Kidney epithelial cell (primary cell): ENCODE data around the gene GHR. TPM values are rescaled to one million over a fixed set of nuclear protein-coding genes. Genes with fewer than 3 reads are reported as not detected.
"Not testable (repeated sequence)": the region's sequence is repeated elsewhere in the genome, so short reads cannot be mapped to it uniquely, and the experiment has no call there.

Experiments
- DNase-seq: peaks from one replicate; pipeline ENCODE4 v3.0.0-alpha.2; 2010; ENCODE audit warnings: low read depth
- H3K27me3 ChIP-seq: 2 replicates; pipeline ENCODE4 v1.6.0; 2011; ENCODE audit warnings: low read length; ENCODE audit not compliant: control insufficient read depth, insufficient read depth
- H3K36me3 ChIP-seq: 2 replicates; pipeline ENCODE4 v1.5.1; 2011; ENCODE audit warnings: low read length; ENCODE audit not compliant: control insufficient read depth, insufficient read depth
- H3K4me3 ChIP-seq: 2 replicates; pipeline ENCODE4 v1.5.1; 2011; ENCODE audit warnings: low read depth, mild to moderate bottlenecking, control low read depth, low read length
- total RNA-seq: library from RNA; depleted of rRNA; stranded (reverse); fragments of >200 nt; gene quantifications from 2 replicates; pipeline ENCODE4 v1.2.3, GENCODE V29; 2015
- TF ChIP-seq, protein P1 (sequence below): IDR thresholded peaks from 2 replicates; pipeline ENCODE4 v1.5.1; 2011; ENCODE audit warnings: mild to moderate bottlenecking, moderate library complexity, low read length, control low read depth, inconsistent platforms; ENCODE audit not compliant: insufficient read depth, poor library complexity, severe bottlenecking

GHR gene
- total RNA-seq, 1 donor from 2014 or later, result 0.63 TPM

DNA sequence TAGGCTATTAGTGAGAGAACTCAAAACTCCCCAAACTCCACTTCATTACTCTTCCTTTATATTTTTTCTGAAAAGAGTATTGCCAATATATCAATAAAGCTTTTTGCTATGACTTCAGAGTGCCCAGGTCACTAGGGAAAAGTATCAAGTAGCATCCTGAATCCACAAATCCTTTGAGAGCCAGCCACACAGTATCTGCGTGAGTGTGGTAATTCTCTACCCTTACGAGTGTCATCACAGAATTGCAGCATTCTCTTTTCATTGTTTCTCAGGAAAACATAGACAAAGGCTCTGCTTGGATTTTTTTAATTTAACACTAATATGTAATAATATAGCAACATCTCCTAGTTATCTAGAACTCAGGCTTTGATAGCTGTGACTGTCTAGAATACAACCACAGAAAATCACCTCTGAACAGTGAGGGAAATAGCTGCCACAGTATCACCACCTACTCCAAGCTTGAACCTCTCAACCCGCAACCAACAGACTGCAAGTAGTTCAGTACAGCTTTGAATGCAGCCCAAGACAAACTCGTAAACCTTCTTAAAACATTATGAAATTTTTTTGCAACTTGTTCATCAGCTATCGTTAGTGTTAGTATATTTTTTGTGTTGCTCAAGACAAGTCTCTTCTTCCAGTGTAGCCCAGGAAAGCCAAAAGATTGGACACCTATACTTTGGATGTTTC is 254.1 kb downstream of the GHR start:
- DNase-seq, result no peak
- no peak overlapping the region for H3K4me3 ChIP-seq
- H3K36me3 ChIP-seq, result no peaks in the 10 kb centered on the region
- no peaks in the 10 kb centered on the region for H3K27me3 ChIP-seq
- TF ChIP-seq, protein P1, sequence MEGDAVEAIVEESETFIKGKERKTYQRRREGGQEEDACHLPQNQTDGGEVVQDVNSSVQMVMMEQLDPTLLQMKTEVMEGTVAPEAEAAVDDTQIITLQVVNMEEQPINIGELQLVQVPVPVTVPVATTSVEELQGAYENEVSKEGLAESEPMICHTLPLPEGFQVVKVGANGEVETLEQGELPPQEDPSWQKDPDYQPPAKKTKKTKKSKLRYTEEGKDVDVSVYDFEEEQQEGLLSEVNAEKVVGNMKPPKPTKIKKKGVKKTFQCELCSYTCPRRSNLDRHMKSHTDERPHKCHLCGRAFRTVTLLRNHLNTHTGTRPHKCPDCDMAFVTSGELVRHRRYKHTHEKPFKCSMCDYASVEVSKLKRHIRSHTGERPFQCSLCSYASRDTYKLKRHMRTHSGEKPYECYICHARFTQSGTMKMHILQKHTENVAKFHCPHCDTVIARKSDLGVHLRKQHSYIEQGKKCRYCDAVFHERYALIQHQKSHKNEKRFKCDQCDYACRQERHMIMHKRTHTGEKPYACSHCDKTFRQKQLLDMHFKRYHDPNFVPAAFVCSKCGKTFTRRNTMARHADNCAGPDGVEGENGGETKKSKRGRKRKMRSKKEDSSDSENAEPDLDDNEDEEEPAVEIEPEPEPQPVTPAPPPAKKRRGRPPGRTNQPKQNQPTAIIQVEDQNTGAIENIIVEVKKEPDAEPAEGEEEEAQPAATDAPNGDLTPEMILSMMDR, result no peak

DNA sequence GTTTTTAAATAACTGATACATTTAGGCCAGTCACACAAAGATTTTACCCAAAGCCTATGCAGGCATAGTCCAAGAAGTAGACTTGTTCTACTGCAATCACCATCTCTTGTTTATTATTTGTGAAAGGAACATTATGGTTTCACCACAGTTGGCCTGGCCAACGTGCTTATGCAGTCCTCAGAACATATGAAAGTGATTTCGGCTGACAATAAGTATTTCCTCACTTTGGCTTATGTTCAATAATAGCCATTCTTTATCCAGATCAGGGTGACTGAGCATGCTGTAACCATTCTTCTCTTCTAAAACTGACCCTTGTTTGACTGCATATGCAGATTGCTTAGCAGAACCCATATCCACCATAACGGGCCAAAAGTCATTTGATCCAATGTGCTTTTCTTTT is 256.8 kb downstream of the GHR start:
- TF ChIP-seq, protein P1, result no peak
- DNase-seq, result no peak
- no peaks in the 10 kb centered on the region for H3K36me3 ChIP-seq
- H3K27me3 ChIP-seq, result no peaks in the 10 kb centered on the region
- H3K4me3 ChIP-seq, result no peak overlapping the region

DNA sequence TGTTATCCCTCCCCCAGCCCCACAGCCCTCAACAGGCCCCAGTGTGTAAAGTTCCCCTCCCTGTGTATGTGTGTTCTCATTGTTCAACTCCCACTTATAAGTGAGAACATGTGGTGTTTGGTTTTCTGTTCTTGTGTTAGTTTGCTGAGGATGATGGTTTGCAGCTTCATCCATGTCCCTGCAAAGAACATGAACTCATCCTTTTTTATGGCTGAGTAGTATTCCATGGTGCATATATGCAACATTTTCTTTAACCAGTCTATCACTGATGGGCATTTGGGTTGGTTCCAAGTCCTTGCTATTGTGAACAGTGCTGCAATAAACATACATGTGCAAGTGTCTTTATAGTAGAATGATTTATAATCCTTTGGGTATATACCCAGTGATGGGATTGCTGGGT is 261.8 kb downstream of the GHR start:
- H3K4me3 ChIP-seq, DNase-seq, H3K36me3 ChIP-seq: not testable (repeated sequence)

DNA sequence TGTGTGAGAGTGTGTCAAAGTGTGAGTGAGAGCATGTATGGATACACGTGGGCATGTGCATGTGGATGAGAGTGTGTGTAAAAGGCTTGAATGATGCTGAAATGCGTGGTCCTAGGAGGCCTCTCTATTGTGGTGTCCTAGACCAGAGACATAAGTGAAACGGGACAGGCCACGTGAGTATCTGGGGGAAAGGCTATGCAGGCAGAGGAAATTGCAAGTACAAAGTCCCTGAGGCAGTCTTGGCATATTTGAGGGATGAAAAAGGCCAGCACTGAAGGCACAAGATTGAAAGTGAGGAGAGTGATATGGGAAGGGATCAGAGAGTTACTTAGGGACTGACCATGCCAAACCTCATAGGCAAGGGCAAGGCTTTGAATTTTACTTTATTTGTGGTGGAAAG is 266.2 kb downstream of the GHR start:
- TF ChIP-seq, protein P1, result no peak

More for the DNA sequence above, 261.8 kb downstream of the GHR start:
- H3K27me3 ChIP-seq, result not testable (repeated sequence)

DNA sequence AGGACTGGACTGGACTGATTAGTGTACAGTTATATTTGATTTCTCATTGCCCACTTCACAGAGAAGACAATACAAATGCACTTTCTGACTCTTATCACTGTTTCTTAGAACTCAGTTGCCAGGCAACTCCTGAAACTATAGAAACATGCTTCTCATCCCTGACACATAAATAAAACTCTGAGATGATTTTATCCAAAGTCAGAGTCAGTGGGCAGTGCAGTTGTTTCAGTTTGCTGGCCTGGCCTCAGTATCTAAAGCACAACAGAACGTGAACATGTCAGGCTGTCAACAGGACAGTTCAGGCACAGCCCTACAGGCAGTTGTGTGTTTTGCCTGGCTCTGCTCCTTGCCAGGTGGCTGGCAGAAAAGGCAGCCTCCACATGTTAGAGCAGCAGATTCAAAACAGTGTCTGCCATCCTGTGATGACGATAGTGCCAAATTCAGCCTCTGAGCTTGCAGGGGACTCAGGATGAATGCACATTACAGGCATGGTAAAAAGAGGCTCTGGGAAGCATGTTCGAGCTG is 268.2 kb downstream of the GHR start:
- no peak for DNase-seq
- Histone ChIP-seq H3K36me3 (no peaks in the 10 kb centered on the region), H3K4me3 (no peak overlapping the region), H3K27me3 (no peaks in the 10 kb centered on the region)
- TF ChIP-seq, protein P1, result no peak

More for the DNA sequence above, 266.2 kb downstream of the GHR start:
- no peaks in the 10 kb centered on the region for H3K36me3 ChIP-seq
- H3K27me3 ChIP-seq, result no peaks in the 10 kb centered on the region
- no peak for DNase-seq
- no peak overlapping the region for H3K4me3 ChIP-seq

DNA sequence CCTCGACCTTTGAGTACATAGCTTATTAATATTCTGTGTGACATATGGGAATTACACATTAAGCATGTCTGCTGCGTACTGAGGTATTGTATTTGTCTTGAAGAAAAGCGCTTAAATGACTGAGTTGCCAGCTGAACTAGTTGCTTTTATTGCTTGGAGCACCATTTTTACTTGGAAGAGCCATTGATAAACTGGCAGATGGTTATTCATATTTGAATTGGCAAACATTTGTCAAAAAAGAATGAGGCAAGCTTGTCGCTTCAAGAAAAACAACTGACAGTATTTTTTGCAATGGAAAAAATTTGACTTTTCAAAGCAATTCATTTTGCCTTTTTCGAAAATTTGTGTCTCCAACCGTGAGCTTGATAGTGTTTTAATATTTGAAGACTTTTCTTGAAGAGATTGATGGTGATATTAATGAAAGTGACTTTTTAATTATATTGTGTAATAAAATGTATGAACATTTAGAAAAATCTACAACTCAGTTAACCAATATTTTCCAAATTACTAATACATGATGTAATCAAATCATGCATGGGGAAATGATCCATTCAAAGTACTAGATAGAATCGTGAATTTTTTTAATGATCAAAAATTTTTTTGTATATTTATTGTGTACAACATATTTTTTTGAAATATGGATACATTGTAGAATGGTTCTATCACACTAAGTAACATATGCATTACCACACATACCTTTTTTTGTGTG is 278.3 kb downstream of the GHR start:
- TF ChIP-seq, protein P1, result no peak
- no peak for DNase-seq
- Histone ChIP-seq H3K27me3 (no peaks in the 10 kb centered on the region), H3K4me3 (no peak overlapping the region), H3K36me3 (no peaks in the 10 kb centered on the region)
